Nephron (organoid): ENCODE data around the gene GPR84.
A peak's percentile ranks its signal among the peaks of the same experiment; 100 is the strongest.

Experiments
- H3K27ac Mint-ChIP-seq, 3 experiments: 2 replicates each; pipeline ENCODE4 v1.8.0; 2020; ENCODE audit warnings: mixed read lengths in 3 of 3, mild to moderate bottlenecking in 2 of 3, moderate library complexity in 1 of 3
- H3K27me3 Mint-ChIP-seq: 2 replicates; pipeline ENCODE4 v1.8.0; 2021; ENCODE audit warnings: low read depth, mild to moderate bottlenecking, moderate library complexity, mixed read lengths
- H3K36me3 Mint-ChIP-seq: 2 replicates; pipeline ENCODE4 v1.8.0; 2020; ENCODE audit warnings: low read depth, mixed read lengths
- H3K4me1 Mint-ChIP-seq: 2 replicates; pipeline ENCODE4 v1.8.0; 2020; ENCODE audit warnings: mixed read lengths
- H3K4me3 Mint-ChIP-seq, 3 experiments: 2 replicates each; pipeline ENCODE4 v1.8.0; 2020; ENCODE audit warnings: mild to moderate bottlenecking in 3 of 3, mixed read lengths in 3 of 3, moderate library complexity in 2 of 3
- H3K9me3 Mint-ChIP-seq: 2 replicates; pipeline ENCODE4 v1.8.0; 2020; ENCODE audit warnings: mixed read lengths
- TF ChIP-seq, protein P1 (sequence below), 3 experiments: fragments of 200-600 bp; sonication (generic); IDR thresholded peaks; one replicate each; pipeline ENCODE4 v1.5.0; 2021; ENCODE audit warnings: antibody characterized with exemption in 3 of 3; ENCODE audit not compliant: unreplicated experiment in 3 of 3

GPR84 gene

DNA sequence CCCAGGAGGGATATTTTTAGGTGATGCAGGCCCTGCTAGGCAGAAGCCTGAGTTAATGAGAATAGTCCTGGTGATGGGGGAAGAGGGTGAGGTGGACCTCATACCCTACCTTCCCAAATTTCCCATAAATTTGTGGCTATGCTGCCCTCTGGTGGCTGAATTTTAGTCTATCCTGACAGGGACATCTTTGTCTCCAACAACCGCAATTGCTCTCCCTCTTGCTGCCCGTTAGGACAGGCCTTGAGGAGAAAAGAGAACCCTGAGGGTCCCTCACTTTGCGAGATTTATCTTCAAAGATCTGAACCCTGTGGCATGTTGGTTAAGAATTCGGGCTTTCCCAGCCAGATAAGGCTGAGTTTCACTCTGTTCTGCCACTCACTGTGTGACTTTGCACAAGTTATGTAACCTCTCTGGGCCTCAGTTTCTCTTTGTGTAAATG, 30.0 kb upstream of the GPR84 start:
- TF ChIP-seq, protein P1, sequence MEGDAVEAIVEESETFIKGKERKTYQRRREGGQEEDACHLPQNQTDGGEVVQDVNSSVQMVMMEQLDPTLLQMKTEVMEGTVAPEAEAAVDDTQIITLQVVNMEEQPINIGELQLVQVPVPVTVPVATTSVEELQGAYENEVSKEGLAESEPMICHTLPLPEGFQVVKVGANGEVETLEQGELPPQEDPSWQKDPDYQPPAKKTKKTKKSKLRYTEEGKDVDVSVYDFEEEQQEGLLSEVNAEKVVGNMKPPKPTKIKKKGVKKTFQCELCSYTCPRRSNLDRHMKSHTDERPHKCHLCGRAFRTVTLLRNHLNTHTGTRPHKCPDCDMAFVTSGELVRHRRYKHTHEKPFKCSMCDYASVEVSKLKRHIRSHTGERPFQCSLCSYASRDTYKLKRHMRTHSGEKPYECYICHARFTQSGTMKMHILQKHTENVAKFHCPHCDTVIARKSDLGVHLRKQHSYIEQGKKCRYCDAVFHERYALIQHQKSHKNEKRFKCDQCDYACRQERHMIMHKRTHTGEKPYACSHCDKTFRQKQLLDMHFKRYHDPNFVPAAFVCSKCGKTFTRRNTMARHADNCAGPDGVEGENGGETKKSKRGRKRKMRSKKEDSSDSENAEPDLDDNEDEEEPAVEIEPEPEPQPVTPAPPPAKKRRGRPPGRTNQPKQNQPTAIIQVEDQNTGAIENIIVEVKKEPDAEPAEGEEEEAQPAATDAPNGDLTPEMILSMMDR (IDR thresholded peaks at IDR 0.05; ENCODE audit: unreplicated experiment in 3 of 3), result peak; percentile 72 to 77 (median 74)
- Mint-ChIP-seq H3K4me1 (peaks cover 36% of the 10 kb centered on the region), H3K27ac (peak overlapping the region; percentile 66 to 74 (median 73)), H3K9me3 (no peaks in the 10 kb centered on the region), H3K4me3 (peak overlapping the region; percentile 48 to 66 (median 60)), H3K36me3 (peaks cover 42% of the 10 kb centered on the region), H3K27me3 (peaks cover 4% of the 10 kb centered on the region)

DNA sequence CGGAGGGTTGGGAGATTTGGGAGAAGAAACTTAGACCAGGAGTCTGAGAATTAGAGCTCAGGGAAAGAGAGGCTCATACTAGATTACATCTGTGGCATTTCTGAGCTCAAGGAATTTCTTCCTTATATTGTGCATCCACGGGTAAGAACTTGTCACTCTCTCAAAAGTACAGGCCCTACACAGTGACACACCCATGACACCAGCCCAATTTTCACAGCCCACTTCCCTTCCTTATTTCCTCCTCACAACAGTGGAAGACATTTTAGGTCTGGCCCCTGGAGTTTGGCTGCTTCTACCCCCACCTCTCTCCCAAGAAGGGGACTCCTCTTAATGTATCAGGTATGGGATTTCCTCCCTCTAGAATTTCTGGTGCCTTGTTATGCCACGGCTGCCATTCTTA, 29.5 kb upstream of the GPR84 start:
- Mint-ChIP-seq H3K4me3 (peak overlapping the region; percentile 48 to 66 (median 60)), H3K27ac (peak overlapping the region; percentile 66 to 74 (median 73)), H3K4me1 (peaks cover 36% of the 10 kb centered on the region), H3K36me3 (peaks cover 39% of the 10 kb centered on the region), H3K9me3 (no peaks in the 10 kb centered on the region), H3K27me3 (peaks cover 4% of the 10 kb centered on the region)
- TF ChIP-seq, protein P1 (IDR thresholded peaks at IDR 0.05; ENCODE audit: unreplicated experiment in 3 of 3), result no peak

DNA sequence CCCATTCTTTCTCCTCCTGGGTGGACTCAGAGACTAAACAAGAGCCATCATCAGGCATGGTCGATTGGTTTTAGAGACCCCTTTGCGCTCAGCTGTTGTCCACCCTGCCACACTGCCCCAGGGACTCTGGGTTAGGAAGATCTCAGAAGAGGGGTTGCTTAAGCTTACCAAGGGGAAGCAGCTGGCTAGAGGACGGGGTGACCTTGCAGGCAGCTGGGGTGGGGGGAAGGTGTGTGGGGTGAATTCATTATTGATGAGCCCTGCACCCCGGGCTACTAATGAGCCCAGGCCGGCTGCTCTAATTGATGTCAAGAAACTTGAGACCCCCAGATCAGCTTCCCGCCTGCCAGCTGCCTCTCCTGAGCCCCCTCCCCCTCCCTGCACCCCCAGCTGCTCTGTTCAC, 28.9 kb upstream of the GPR84 start:
- TF ChIP-seq, protein P1 (IDR thresholded peaks at IDR 0.05; ENCODE audit: unreplicated experiment in 3 of 3), result no peak
- peaks cover 40% of the 10 kb centered on the region for H3K4me1 Mint-ChIP-seq
- peaks cover 35% of the 10 kb centered on the region for H3K36me3 Mint-ChIP-seq
- no peaks in the 10 kb centered on the region for H3K9me3 Mint-ChIP-seq
- peak overlapping the region; percentile 56 to 60 (median 58) for H3K4me3 Mint-ChIP-seq
- peaks cover 4% of the 10 kb centered on the region for H3K27me3 Mint-ChIP-seq
- peak overlapping the region; percentile 66 to 83 (median 73) for H3K27ac Mint-ChIP-seq

DNA sequence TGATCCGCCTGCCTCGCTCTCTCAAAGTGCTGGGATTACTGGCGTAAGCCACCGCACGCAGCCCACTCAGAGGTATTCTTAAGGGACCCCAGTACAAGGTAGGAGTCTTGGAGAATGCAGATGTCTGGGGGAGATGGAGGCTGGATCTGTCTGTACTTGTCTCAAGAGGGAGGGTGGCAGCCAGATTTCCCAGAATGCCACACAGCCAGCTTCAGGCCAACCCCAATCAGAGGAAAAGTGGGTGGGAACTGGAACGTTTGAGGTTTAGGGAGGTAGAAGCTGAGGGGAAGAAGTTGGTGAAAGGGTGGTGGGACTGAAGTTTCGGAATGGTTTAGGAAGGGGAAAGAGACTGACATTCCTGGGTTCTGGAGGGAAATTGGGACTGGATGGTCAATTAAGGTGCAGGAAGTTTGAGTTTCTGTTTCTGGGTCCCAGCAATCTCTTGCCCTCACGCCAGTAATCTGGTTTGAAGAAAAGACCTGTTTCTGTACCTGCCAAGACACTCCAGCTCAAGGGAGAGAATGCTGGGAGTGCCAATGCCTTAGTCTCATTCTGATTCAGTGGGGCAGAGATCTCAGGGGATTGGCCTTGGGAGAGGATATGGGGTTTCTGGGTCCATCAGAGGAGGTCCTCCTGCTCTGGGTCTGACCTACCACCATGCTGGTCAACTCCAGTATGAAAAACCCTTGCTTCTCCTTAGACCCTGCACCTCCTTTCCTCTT, 28.4 kb upstream of the GPR84 start:
- Mint-ChIP-seq H3K36me3 (peaks cover 29% of the 10 kb centered on the region), H3K27me3 (peaks cover 4% of the 10 kb centered on the region), H3K27ac (peak overlapping the region; percentile 48 to 83 (median 66)), H3K9me3 (no peaks in the 10 kb centered on the region), H3K4me1 (peaks cover 44% of the 10 kb centered on the region), H3K4me3 (peak overlapping the region; percentile 58 to 94 (median 74))
- TF ChIP-seq, protein P1 (IDR thresholded peaks at IDR 0.05; ENCODE audit: unreplicated experiment in 3 of 3), result no peak

DNA sequence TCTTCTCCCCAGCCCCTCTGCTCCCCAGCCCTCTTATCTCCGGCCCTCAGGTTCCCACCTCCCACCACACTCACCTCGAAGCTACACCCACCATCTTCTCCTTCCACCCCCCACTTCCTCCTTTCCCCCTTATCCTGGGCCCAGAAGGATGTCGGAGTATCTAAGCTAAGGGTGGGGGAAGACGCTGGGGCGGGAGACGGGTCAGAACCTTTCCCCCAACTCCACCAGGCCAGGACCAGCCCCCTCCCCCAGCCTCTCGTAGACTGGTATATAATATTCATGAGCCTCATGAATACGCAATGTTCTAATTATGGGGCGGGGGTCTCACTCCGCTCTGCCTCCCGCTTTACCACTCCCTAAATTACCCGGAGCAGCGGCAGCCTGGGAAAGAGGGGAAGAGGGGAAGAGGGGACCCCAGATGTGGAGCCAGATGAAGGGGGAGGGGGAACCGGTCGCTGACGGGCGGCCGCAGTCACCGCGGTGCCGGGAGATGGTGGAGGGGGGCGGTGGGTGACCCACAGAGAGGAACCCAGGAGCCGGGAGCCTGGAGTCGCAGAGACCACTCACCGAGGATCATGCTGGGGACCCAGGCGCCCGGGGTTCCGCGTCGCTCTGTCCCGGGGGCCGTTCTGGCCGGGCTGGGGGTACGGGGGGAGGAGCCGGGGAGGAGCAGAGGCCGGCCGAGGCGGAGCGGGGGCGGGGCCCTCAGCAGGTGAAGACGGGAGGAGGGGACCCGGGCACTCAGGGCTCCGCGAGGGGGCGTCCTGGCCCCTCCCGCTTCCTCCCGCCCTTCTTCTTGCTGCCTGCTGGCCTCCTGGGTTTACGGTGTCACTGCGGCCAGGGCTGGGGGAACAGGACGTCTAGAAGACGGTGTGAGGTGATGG, 26.6 kb upstream of the GPR84 start:
- no peaks in the 10 kb centered on the region for H3K9me3 Mint-ChIP-seq
- H3K27ac Mint-ChIP-seq, result no peak overlapping the region
- peaks cover 4% of the 10 kb centered on the region for H3K27me3 Mint-ChIP-seq
- H3K36me3 Mint-ChIP-seq, result peaks cover 17% of the 10 kb centered on the region
- H3K4me3 Mint-ChIP-seq, result peak overlapping the region; percentile 85 to 94 (median 88)
- peaks cover 58% of the 10 kb centered on the region for H3K4me1 Mint-ChIP-seq
- TF ChIP-seq, protein P1 (IDR thresholded peaks at IDR 0.05; ENCODE audit: unreplicated experiment in 3 of 3), result peak in 1 of 3 experiments; percentile 24
